NCI-H2107 treated with DMSO at 0.1 percent for 48 hours (cell line): ENCODE data around the gene ADAM8.
"Not testable (repeated sequence)": the region's sequence is repeated elsewhere in the genome, so short reads cannot be mapped to it uniquely, and the experiment has no call there.

ENCODE experiments used
- DNase-seq: peaks from one replicate; lab custom pipeline; 2025; ENCODE audit not compliant: unreplicated experiment; lab: John Stamatoyannopoulos, UW

The ADAM8 gene

GRCh38 chr10:133276435-133277201, at the start of gene ADAM8:
Gene ADAM8, minus strand, starts transcription at chr10:133276868. Its CDS starts 51 bp downstream, at chr10:133276817.
- DNase-seq = no peak

GRCh38 chr10:133326223-133326551, 49.5 kb upstream of the ADAM8 start:
- DNase-seq = no peak

- DNase-seq = no peak
These were observed 49.0 kb upstream of the ADAM8 start for GRCh38 chr10:133325440-133326222.

- DNase-seq = no peak
These were observed 48.2 kb upstream of the ADAM8 start for GRCh38 chr10:133324857-133325260.

GRCh38 chr10:133324198-133324792, 47.6 kb upstream of the ADAM8 start:
- DNase-seq = no peak

- DNase-seq = not testable (repeated sequence)
These were observed 45.5 kb upstream of the ADAM8 start for GRCh38 chr10:133322064-133322709.

GRCh38 chr10:133320852-133321422, 44.3 kb upstream of the ADAM8 start:
- not testable (repeated sequence) for DNase-seq

- DNase-seq = no peak
These were observed 41.9 kb upstream of the ADAM8 start for GRCh38 chr10:133318494-133319127.

- no peak for DNase-seq
These were observed 40.1 kb upstream of the ADAM8 start for GRCh38 chr10:133316732-133317131.

GRCh38 chr10:133316266-133316665, 39.6 kb upstream of the ADAM8 start:
- no peak for DNase-seq

- DNase-seq = no peak
These were observed 39.2 kb upstream of the ADAM8 start for GRCh38 chr10:133315847-133316246.

GRCh38 chr10:133314911-133315310, 38.2 kb upstream of the ADAM8 start:
- no peak for DNase-seq

- no peak for DNase-seq
These were observed 36.5 kb upstream of the ADAM8 start for GRCh38 chr10:133313192-133313591.

- DNase-seq = no peak
These were observed 36.1 kb upstream of the ADAM8 start for GRCh38 chr10:133312769-133313145.

GRCh38 chr10:133312016-133312768, 35.5 kb upstream of the ADAM8 start:
- DNase-seq = no peak

GRCh38 chr10:133311570-133311969, 34.9 kb upstream of the ADAM8 start:
- DNase-seq = no peak

- no peak for DNase-seq
These were observed 34.1 kb upstream of the ADAM8 start for GRCh38 chr10:133310789-133311188.

GRCh38 chr10:133310399-133310755, 33.7 kb upstream of the ADAM8 start:
- no peak for DNase-seq

GRCh38 chr10:133309720-133310398, 33.2 kb upstream of the ADAM8 start:
- peak; percentile 36 for DNase-seq
